Ovary (tissue), 9 donors: ENCODE data around the gene LYPD6. TPM values are rescaled to one million over a fixed set of nuclear protein-coding genes. Genes with fewer than 3 reads are reported as not detected.

ENCODE experiments used
- DNase-seq, 5 donors: peaks; one replicate each; pipeline ENCODE4 v3.0.0-alpha.2; 2019 to 2020
- H3K27ac ChIP-seq, 2 donors: fragments of 200-600 bp; one replicate each; pipeline versions ENCODE4 v1.5.1 to v1.8.0; 2019 to 2022
- H3K27me3 ChIP-seq: fragments of 200-600 bp; one replicate; pipeline ENCODE4 v1.8.0; 2022
- H3K36me3 ChIP-seq: fragments of 200-600 bp; sonication (generic); one replicate; pipeline ENCODE4 v1.5.1; 2019
- H3K4me1 ChIP-seq: one replicate; pipeline ENCODE4 v1.8.1; 2013; ENCODE audit warnings: mild to moderate bottlenecking, moderate library complexity; ENCODE audit not compliant: insufficient read depth
- H3K4me3 ChIP-seq: fragments of 200-600 bp; sonication (generic); one replicate; pipeline ENCODE4 v1.5.1; 2017
- H3K9me3 ChIP-seq, 2 donors: fragments of 200-600 bp in 1 of 2; sonication (generic) in 1 of 2; one replicate each; pipeline versions ENCODE4 v1.5.1 to v1.8.1; 2013 to 2019; ENCODE audit warnings: mild to moderate bottlenecking in 1 of 2, moderate library complexity in 1 of 2
- CTCF ChIP-seq, 3 donors: fragments of 450-650 bp in 2 of 3; fragments of 200-600 bp in 1 of 3; IDR thresholded peaks; one replicate each; pipeline versions ENCODE4 v1.5.1 to v1.8.0; 2016 to 2022; ENCODE audit warnings: antibody characterized with exemption in 3 of 3, mild to moderate bottlenecking in 1 of 3
- EP300 ChIP-seq: sonication (generic); formaldehyde crosslinking; IDR thresholded peaks from one replicate; pipeline ENCODE4 v1.6.1; 2017; ENCODE audit warnings: antibody characterized with exemption
- POLR2A ChIP-seq: fragments of 450-650 bp; IDR thresholded peaks from one replicate; pipeline ENCODE4 v1.6.1; 2017; ENCODE audit warnings: antibody characterized with exemption, mild to moderate bottlenecking, moderate library complexity
- WGBS, 3 donors: extraction: QIAGEN DNeasy Blood & Tissue Kit in 1 of 3; methylation state at CpG; one replicate each; pipeline versions ENCODE4 v1.1.5 to v1.1.7; 2013 to 2017; 5-methylcytosine and 5-hydroxymethylcytosine counted together
- intact Hi-C, 4 donors: fragments of 100-400 bp; cut with DNase I; formaldehyde crosslinking; loops; one replicate each; pipeline versions ENCODE4 v1.11.0 to v1.15.1; 2022 to 2023
- polyA plus RNA-seq, 2 donors: library from polyadenylated mRNA; stranded (reverse); fragments of 200-250 nt in 1 of 2; fragments of 350-450 nt in 1 of 2; fragmentation: Illumina TruSeq in 1 of 2; extraction: RNeasy Lipid Tissue Mini Kit (QIAGEN cat#74804) in 1 of 2; gene quantifications; one replicate each; pipeline ENCODE4 v1.2.3, GENCODE V29; 2013 to 2014
- total RNA-seq, 7 donors: library from RNA; depleted of rRNA in 2 of 7; stranded (reverse); fragments of >200 nt in 2 of 7; fragmentation: NEBNext Ultra II Directional in 3 of 7; extraction: Animal tissue kit (Norgen Biotek cat#: 25700) in 3 of 7; gene quantifications; one replicate each; pipeline versions ENCODE4 v1.1.0 to v1.2.4, GENCODE V29; 2016 to 2023
- donor health status: DM: no; HTN: no; CAD: no; lungs with moderate emphysema.
- donor health status: DM: no; HTN: no; CAD: no.
- donor health status: Bipolar disorder and iron deficiency.
- donor health status: DM: yes; HTN: yes; CAD: no.
- donor health status: DM: no; HTN: no; CAD: no.
- donor health status: DM: yes; HTN: yes; CAD: no.

The LYPD6 gene
- total and polyA plus RNA-seq, 9 donors: 0.15 to 3.2 (median 1.2) TPM

- Histone ChIP-seq H3K36me3 (no peaks in the 10 kb centered on the region), H3K4me3 (no peak overlapping the region), H3K4me1 (peaks cover 6% of the 10 kb centered on the region), H3K27ac (no peak overlapping the region), H3K27me3 (no peaks in the 10 kb centered on the region), H3K9me3 (no peaks in the 10 kb centered on the region)
- no peak for TF ChIP-seq POLR2A
- no peak for TF ChIP-seq EP300
- no peak for TF ChIP-seq CTCF (IDR thresholded peaks at IDR 0.05)
- WGBS, 3 donors: 60 to 82% (median 80%) methylated on average over 2 of the region's 2 CpGs
- intact Hi-C loops: no loop called here
- no peak for DNase-seq
These were observed 3.8 kb downstream of the LYPD6 start for GRCh38 chr2:149334156-149334555.

- H3K27ac ChIP-seq: no peak overlapping the region
- intact Hi-C loops: no loop called here
- no peaks in the 10 kb centered on the region for H3K9me3 ChIP-seq
- no peak for DNase-seq
- no peaks in the 10 kb centered on the region for H3K4me1 ChIP-seq
- 75 to 83% (median 76%) methylated on average over 2 of the region's 2 CpGs for WGBS, 3 donors
- no peaks in the 10 kb centered on the region for H3K27me3 ChIP-seq
- H3K36me3 ChIP-seq: no peaks in the 10 kb centered on the region
- no peak overlapping the region for H3K4me3 ChIP-seq
- TF ChIP-seq CTCF (IDR thresholded peaks at IDR 0.05): no peak
- TF ChIP-seq POLR2A: no peak
- TF ChIP-seq EP300: no peak
These were observed 8.9 kb downstream of the LYPD6 start for GRCh38 chr2:149339324-149339723.

DNA sequence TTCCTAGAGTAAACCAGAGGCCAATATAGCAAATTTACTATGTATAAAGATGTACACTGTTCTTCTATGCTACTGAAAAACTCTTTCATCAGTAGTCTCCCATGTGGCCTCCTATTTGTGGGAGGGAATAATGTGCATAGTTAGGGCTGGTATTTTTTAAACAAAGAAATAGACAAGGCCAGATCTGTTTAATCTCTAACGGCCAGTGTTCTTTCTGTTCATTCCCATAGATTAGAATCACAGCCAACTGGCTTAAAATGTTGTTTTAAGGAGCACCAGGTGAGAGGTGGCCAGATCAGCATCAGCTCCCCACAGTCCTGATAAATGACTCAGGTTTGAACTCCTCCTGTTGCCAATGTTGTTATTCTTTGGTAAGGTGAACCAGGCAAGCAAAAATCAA, 12.1 kb downstream of the LYPD6 start:
- no peak overlapping the region for H3K27ac ChIP-seq
- no peaks in the 10 kb centered on the region for H3K4me1 ChIP-seq
- intact Hi-C loops: no loop called here
- no peak for TF ChIP-seq EP300
- no peak for TF ChIP-seq POLR2A
- TF ChIP-seq CTCF (IDR thresholded peaks at IDR 0.05): no peak
- no peaks in the 10 kb centered on the region for H3K36me3 ChIP-seq
- no peak for DNase-seq
- WGBS, 3 donors: 16 to 33% (median 20%) methylated on average over 1 of the region's 1 CpG
- H3K27me3 ChIP-seq: no peaks in the 10 kb centered on the region
- H3K9me3 ChIP-seq: no peaks in the 10 kb centered on the region
- no peak overlapping the region for H3K4me3 ChIP-seq

GRCh38 chr2:149344105-149344504, 13.7 kb downstream of the LYPD6 start:
- Histone ChIP-seq H3K27ac (no peak overlapping the region), H3K36me3 (no peaks in the 10 kb centered on the region), H3K9me3 (no peaks in the 10 kb centered on the region), H3K4me3 (no peak overlapping the region), H3K4me1 (no peaks in the 10 kb centered on the region), H3K27me3 (no peaks in the 10 kb centered on the region)
- intact Hi-C loops: no loop called here
- no peak for DNase-seq
- TF ChIP-seq CTCF (IDR thresholded peaks at IDR 0.05): no peak
- TF ChIP-seq POLR2A: no peak
- no peak for TF ChIP-seq EP300
- WGBS, 3 donors: 57 to 78% (median 62%) methylated on average over 2 of the region's 2 CpGs

GRCh38 chr2:149346272-149346671, 15.9 kb downstream of the LYPD6 start:
- intact Hi-C loops: no loop called here
- TF ChIP-seq CTCF (IDR thresholded peaks at IDR 0.05) (no peak), POLR2A (no peak), EP300 (no peak)
- no peaks in the 10 kb centered on the region for H3K4me1 ChIP-seq
- H3K36me3 ChIP-seq: no peaks in the 10 kb centered on the region
- 78 to 84% (median 81%) methylated on average over 2 of the region's 2 CpGs for WGBS, 3 donors
- no peaks in the 10 kb centered on the region for H3K27me3 ChIP-seq
- DNase-seq: no peak
- H3K9me3 ChIP-seq: no peaks in the 10 kb centered on the region
- H3K27ac ChIP-seq: no peak overlapping the region
- H3K4me3 ChIP-seq: no peak overlapping the region
